GM12872 (cell line): ENCODE measurements around the gene ARRB2.
A peak's percentile ranks its signal among the peaks of the same experiment; 100 is the strongest.

Source experiments
- TF ChIP-seq, protein P1 (sequence below): IDR thresholded peaks from 3 replicates; pipeline ENCODE4 v1.5.1; 2011; ENCODE audit warnings: low read depth, mild to moderate bottlenecking, low read length, moderate library complexity; ENCODE audit not compliant: insufficient read depth

The ARRB2 gene

DNA sequence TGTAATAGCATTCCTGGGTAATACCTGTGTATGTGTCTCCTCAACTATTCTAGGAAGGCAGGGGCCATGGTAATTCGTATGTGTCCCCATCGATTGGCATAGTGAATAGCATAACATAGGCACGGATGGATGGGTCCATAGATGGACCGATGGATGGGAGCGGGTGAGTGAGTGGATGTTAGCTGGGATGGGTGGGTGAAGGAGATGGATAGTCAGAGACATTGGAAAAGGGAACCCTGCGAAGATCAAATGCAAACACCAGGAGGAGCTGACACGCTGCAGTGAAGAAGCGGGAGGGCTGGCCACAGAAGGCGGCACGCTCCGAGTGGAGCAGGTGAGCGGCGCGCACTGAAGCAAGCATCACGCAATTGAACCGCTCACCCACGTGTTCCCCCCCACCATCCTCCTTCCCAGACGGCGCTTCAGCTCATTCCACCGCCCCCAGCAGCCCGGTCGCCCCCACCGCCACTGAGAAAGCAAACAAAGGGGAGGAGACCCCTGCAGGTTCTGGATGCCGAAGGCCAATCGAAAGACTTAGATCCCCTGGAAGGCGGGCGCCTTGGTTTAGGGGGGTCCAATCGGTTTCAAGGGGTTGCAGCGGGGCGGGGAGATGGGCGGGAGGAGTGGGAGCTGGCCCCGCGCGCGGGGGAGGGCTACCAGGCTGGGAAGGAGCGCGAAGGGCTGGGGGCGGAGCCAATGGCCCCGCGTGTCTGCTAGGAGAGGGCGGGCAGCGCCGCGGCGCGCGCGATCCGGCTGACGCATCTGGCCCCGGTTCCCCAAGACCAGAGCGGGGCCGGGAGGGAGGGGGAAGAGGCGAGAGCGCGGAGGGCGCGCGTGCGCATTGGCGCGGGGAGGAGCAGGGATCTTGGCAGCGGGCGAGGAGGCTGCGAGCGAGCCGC is at the start of gene ARRB2:
Gene ARRB2 (plus strand): TSS at position 839 of the 899 bp plus-strand sequence. CDS start 90 bp downstream, outside the sequence.
- TF ChIP-seq, protein P1, sequence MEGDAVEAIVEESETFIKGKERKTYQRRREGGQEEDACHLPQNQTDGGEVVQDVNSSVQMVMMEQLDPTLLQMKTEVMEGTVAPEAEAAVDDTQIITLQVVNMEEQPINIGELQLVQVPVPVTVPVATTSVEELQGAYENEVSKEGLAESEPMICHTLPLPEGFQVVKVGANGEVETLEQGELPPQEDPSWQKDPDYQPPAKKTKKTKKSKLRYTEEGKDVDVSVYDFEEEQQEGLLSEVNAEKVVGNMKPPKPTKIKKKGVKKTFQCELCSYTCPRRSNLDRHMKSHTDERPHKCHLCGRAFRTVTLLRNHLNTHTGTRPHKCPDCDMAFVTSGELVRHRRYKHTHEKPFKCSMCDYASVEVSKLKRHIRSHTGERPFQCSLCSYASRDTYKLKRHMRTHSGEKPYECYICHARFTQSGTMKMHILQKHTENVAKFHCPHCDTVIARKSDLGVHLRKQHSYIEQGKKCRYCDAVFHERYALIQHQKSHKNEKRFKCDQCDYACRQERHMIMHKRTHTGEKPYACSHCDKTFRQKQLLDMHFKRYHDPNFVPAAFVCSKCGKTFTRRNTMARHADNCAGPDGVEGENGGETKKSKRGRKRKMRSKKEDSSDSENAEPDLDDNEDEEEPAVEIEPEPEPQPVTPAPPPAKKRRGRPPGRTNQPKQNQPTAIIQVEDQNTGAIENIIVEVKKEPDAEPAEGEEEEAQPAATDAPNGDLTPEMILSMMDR, result peak; percentile 77

DNA sequence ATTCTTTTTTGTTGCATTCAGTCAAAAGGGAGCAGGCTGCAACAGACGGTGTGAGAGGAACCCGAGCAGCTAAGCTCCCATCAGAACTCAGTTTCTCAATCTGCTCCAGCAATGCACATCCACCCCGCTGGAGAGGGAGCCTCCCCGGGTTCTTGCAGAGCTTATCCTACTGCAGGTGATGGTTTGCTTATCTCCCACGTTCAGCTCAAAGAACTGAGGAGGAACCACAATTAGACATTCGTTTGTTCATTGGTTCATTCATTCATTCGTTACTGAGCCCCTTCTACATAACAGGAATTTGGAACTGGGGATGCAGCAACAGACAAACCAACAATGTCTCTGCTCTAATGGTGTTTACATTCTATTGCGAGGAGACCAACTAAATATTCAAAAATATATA is 46.7 kb upstream of the ARRB2 start:
- TF ChIP-seq, protein P1, result no peak

DNA sequence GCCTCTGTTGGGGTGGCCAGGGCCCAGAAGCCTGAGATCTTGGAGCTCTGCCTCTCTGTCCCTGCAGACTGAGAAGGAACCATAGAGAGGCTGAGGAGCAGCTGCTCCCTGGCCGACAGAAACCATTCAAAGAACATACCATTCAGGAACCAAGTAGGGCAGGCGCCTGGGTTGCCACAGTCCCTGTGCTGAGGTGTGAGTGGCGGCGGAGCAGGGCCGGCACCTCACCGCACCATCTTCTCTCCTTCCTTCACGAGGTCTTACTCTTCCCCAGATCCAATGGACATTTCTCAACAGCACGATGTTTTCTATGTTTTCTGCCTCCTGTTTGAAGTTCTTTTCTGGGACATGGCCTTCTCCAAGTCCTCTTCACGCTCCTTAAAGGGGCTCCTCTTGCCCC is 46.2 kb upstream of the ARRB2 start:
- TF ChIP-seq, protein P1, result no peak

GRCh38 chr17:4665027-4665426 is 45.4 kb upstream of the ARRB2 start:
- TF ChIP-seq, protein P1, result no peak

GRCh38 chr17:4666296-4666695 is 44.1 kb upstream of the ARRB2 start:
- TF ChIP-seq, protein P1, result no peak

GRCh38 chr17:4667166-4667565 is 43.3 kb upstream of the ARRB2 start:
- TF ChIP-seq, protein P1, result no peak

DNA sequence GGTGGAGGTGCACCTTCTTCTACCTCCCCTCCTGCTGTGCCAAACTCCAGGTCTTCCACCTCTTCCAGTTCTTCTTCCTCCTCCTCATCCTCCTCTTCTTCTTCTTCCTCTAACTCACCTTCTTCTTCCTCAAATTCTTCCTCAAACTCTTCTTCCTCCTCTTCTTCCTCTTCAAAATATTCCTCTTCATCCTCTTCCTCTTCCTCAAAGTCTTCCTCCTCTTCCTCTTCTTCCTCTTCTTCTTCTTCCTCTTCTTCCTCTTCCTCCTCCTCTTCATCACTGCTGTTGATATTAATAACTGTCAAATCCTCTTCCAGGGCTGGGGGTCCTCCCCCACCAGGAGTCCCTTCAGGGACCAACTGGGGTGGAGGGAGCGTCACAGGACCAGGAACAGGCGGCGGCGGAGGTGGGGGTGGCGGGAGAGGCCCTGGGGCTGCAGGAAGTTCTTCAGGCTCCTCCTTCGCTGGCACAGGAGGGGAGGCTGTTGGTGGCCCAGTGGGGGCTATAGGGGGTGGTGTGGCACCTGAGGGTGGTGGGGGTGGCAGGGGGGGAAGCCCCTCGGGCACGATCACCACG is 38.3 kb upstream of the ARRB2 start:
- TF ChIP-seq, protein P1, result no peak
